ENCODE results near the gene KBTBD3. TPM values are rescaled to one million over a fixed set of nuclear protein-coding genes. Genes with fewer than 3 reads are reported as not detected.
"Not testable (repeated sequence)": the region's sequence is repeated elsewhere in the genome, so short reads cannot be mapped to it uniquely, and the experiment has no call there.

KBTBD3 gene
- total RNA-seq, 1 donor from 2014 or later, result 4.0 TPM

GRCh38 chr11:106011481-106011880 lies 65.7 kb downstream of the KBTBD3 start:
- H3K27me3 Mint-ChIP-seq, result no peaks in the 10 kb centered on the region
- H3K36me3 Mint-ChIP-seq (ENCODE audit: low read depth), result peaks cover 61% of the 10 kb centered on the region
- intact Hi-C loops (cut with micrococcal nuclease), result no loop called here
- peaks cover 13% of the 10 kb centered on the region for H3K9me3 Mint-ChIP-seq
- H3K4me3 Mint-ChIP-seq, result no peak overlapping the region
- no peak for DNase-seq
- peaks cover 14% of the 10 kb centered on the region for H3K4me1 Mint-ChIP-seq
- no peak overlapping the region for H3K27ac Mint-ChIP-seq

- intact Hi-C loops (cut with micrococcal nuclease); H3K4me1 Mint-ChIP-seq; H3K27ac Mint-ChIP-seq; H3K4me3 Mint-ChIP-seq; H3K27me3 Mint-ChIP-seq; DNase-seq: not testable (repeated sequence)
- Mint-ChIP-seq H3K36me3 (ENCODE audit: low read depth) (peaks cover 61% of the 10 kb centered on the region), H3K9me3 (peaks cover 16% of the 10 kb centered on the region)
Observed at GRCh38 chr11:106003094-106003493, 74.1 kb downstream of the KBTBD3 start.

GRCh38 chr11:106001304-106002012 lies 75.7 kb downstream of the KBTBD3 start:
- Mint-ChIP-seq H3K27me3 (no peaks in the 10 kb centered on the region), H3K9me3 (peaks cover 16% of the 10 kb centered on the region), H3K4me1 (no peaks in the 10 kb centered on the region), H3K4me3 (no peak overlapping the region), H3K27ac (no peak overlapping the region), H3K36me3 (ENCODE audit: low read depth) (peaks cover 50% of the 10 kb centered on the region)
- DNase-seq, result no peak
- intact Hi-C loops (cut with micrococcal nuclease), result no loop called here

Other genes starting within 250 kb of the KBTBD3 start
- 21.8 and 22.8 TPM in 2 replicates for gene MSANTD4, start 55.1 kb downstream of the KBTBD3 start, total RNA-seq
- gene AASDHPPT, start 315 bp upstream of the KBTBD3 start, total RNA-seq, result 43.8 and 45.7 TPM in 2 replicates